Pulmonary artery endothelial cell (primary cell): ENCODE measurements around the gene FCHSD2. TPM values are rescaled to one million over a fixed set of nuclear protein-coding genes. Genes with fewer than 3 reads are reported as not detected.
A peak's percentile ranks its signal among the peaks of the same experiment; 100 is the strongest.
"Not testable (repeated sequence)": the region's sequence is repeated elsewhere in the genome, so short reads cannot be mapped to it uniquely, and the experiment has no call there.

Source experiments
- DNase-seq: peaks from one replicate; pipeline ENCODE4 v3.0.0-alpha.2; 2011; ENCODE audit warnings: low read depth, low spot score
- total RNA-seq: library from RNA; depleted of rRNA; stranded (reverse); fragments of >200 nt; gene quantifications from 2 replicates; pipeline ENCODE4 v1.2.3, GENCODE V29; 2014

Gene FCHSD2
- total RNA-seq, 1 donor from 2014 or later: 14.9 TPM

DNA sequence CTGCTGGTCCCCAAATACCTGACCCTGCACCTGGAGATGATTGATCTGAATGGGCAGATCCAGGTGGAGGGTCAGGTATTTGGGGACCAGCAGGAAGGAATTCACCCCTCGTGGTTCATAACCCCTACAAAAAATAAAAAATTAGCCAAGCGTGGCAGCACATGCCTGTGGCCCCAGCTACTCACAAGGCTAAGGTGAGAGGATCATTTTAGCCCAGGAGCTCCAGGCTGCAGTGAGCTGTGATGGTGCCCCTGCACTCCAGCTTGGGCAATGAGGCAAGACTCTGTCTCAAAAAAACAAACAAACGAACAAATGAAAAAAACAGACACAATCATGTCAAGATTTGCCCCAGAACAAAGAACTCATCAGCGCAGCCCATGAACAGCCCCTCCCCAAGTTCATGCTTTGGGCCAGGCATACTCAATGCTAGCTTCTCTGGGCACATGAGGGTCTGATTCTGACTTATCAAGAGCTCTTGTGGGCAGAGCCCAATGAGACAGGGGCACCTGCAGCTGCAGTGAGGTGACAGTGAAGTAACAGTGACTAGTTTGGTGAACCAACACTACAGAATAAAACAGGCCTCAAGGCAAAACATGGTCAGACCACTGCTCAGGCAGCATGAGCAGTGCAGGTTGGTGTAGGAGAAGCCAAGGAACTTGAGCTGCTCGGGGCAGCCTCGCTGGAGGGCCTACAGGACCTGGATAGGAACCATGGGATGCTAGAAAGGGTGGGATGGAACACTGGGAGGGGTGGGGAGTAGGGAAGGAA, 10.2 kb upstream of the FCHSD2 start:
- no peak for DNase-seq

DNA sequence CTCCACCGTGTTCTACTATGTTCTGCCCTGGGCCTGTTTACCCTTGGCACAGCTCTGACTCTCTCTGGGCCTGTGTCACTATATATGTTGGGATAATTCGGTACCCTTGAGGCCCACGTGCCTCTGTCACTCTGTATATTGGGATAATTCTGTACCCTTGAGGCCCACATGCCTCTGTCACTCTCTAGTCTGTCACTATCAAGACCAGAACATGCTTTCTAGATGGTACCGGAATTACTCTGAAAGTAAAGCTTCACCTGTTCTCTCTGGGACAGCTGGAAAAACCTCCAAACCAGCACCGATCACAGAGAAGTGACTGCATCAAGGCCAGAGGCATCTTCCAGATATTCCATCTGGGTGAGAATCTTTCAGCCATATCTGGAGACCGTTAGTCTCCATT, 9.3 kb upstream of the FCHSD2 start:
- DNase-seq: no peak

DNA sequence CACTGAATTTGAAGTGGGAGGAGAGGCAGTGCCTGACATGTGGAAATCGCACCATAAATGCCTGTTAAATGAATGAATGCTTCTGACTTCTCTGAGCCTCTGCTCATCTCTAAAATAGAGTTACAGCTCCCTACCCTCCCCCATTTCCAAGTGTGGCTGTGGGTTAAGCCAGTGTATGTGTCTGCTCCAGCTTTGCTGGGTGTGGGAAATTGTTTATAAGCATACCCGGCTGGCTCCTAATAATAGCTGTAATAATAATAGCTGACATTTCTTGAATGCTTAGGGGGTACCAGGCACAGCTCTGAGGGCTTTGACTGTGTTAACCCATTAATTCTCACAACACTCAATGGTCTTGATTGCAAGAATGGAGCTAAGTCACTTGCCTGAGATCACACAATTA, 7.0 kb upstream of the FCHSD2 start:
- DNase-seq: no peak

DNA sequence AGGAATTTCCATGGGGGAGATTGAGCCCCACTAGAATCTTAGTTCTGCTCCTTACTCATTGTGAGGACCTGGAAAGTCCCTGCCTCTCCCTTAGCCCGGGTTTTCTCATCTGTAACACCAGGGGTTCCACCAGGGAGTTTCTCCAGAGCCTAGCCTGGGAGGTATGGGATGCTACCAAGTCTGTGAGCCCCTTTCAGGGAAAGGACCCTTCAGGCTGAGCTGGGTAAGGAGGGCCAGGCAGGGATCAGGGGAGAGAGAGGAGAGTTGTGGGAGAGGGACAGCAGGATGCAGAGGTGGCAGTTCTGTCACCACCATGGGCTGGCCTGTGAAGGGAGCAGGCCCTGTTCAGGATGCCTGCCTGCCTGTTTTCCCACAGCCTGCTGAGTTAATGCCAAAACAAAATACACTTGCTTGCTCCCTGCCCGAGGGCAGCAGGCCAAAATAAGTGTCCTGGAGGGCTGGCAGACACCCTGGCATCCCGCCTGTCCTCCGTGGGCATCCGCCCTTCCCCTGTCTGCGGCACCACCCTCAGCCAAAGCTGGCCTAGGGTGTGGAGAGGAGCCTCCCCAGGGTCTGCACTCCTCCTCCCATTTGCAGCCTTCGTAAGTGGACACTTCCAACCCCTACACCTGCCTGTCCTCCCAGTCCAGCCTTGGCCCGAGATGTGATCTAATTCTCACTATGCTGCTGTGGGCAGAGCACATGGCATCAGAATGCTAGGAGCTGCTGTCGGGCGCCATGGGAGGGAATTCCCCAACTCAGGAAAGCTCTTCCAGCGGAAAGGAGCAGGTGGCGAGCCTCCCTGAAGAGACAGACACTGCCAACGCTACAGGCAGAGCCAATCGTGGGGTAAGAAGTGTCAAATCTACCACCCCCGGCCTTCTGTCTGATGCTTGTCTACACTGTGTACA, 5.9 kb upstream of the FCHSD2 start:
- DNase-seq: no peak

DNA sequence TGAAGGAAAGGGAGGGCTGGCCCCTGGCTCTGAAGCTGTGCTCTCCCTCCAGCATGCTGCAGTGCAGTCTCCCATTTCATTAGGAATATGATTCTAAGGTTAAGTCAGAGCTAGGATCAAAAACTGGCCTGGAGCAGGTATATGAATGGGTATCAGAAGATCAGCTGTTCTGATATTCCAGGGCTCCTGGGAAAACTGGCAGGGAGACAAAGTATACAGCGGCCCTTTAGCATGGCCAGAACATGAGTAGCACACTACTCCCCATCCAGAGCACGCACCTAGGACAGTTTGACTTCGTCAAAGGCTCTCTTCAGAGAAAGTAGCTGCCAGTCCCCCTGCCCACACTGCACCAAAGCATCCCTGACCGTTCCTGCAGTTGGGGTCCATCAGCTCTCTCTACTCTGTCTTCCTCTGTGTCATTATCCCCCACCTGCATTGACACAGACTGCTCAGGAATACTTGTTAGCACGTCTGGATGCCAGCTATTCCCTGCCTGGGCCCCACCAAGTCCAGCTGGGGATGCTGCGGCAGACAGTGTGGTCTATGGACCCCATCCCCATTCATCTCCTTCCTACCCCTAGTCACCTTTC, 4.0 kb upstream of the FCHSD2 start:
- no peak for DNase-seq

DNA sequence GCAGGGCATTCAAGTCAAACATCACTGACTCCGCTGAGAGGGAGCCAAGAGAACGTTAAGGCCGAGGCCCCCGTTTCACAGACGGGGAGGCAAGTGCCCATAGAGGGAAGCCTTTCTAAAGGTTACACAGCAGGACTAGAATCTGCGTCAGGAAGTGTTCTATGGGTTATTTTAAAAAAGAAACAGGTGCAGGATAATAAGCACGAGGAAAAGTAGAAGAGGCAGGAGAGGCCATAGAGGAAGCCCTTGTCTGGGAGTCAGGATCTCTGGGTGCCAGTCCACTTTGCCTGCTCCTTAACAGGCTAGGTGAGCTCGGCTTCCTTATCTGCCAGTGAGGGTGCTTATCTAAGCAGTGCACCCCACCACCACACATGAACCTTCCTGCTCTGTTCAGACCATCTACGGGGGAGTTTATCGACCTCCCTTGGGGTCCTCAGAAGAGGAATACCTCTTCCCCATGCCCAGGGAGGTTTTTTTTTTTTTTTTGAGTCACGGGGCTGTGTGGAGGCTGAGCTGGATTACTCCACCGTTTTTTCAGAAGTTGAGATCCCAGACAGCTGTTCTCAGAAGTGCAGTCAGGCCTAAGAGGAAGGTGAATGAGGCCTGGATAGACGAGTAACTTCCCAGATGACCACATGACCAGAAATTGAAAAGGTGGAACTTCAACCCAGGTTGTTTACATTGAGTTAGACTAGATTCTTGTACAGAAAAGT, 1.2 kb upstream of the FCHSD2 start:
- no peak for DNase-seq

DNA sequence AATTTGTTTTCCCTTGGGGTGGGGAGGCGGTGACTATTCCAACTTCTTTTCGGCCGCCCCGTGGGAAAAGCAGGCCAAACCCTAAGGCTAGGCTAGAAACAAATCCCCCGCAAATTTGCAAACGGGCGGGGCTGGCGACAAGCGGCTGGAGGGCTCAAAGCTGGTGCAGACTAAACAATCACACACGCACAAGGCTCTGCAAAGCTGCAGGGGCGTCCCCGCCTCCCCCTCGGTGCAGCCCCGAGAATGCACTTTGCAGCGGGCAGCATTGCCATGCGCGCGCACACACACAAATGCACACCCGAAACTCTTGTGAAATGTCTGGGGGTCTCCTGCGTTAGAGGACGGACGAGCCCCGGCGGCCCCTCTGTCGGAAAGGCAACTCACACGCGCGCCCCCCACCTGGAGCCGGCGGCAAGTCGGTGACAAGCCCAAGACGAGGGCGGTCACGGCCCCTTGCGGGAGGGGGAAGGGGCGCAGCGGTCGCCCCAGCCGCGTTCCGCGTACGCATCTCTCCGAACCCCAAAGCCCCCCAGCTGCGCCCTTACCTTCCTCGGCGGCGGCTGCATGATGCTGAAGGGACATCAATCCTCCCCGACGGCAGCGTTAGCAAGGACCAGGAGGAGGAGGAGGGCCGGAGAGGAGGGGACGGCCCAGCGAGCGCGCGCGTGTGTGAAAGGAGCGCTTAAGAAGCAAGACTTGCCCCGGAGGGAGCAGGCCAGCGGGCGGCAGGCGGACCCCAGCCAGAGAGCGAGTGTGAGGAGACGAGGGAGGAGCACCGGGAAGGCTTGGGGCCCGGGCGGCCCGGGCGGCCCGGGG, 600 bp downstream of the FCHSD2 start:
- DNase-seq: no peak

DNA sequence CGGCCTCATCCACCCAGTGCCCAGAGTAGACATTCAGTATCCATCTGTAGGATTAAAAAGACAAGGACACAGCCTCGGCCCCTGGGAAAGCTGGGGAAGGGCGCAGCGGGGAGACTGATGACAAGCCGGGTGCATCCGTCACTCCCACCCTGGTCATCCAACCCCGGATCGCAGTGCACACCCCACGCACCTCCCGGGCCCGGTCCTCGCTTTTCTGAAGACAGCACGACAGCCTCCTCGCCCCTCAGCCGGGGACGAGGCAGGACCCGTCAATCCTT, 1.1 kb downstream of the FCHSD2 start:
- no peak for DNase-seq

DNA sequence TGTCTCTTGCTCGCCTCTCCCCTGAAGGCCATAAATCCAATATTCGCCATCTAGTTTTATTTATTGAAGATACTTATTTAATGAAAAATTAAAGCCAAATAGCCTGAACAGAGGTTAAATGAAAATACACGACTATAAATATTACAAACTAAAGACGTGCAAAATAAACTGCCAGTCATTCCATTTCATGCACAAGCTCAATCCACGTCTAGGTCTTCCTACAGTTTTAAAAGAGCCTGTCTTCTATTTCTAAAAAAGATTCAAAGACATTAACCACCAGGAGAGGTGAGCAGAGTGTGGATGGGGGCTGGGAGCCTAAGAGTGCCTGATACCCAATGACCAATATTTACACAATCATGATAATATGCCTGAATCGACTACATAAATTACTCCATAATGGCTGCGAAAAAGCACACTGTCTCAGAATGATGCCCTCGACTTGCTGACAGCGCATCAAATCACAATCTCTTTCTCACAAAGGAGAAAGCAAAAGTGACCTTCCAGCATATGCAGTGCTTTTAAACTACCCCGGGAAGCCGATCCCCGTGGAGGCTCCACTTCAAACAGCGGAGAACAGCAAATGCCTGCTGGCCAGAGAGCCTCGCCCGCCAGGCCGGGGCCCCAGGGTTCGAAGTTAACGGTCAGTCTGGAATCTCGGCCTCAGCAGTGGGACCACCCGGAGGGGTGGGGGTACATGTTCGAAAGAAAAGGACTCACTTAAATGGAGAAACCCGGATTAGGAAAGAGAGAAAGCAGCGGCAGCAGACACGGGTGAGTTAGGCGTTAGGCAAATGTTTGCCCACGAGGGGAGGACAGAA, 1.7 kb downstream of the FCHSD2 start:
- DNase-seq: no peak

DNA sequence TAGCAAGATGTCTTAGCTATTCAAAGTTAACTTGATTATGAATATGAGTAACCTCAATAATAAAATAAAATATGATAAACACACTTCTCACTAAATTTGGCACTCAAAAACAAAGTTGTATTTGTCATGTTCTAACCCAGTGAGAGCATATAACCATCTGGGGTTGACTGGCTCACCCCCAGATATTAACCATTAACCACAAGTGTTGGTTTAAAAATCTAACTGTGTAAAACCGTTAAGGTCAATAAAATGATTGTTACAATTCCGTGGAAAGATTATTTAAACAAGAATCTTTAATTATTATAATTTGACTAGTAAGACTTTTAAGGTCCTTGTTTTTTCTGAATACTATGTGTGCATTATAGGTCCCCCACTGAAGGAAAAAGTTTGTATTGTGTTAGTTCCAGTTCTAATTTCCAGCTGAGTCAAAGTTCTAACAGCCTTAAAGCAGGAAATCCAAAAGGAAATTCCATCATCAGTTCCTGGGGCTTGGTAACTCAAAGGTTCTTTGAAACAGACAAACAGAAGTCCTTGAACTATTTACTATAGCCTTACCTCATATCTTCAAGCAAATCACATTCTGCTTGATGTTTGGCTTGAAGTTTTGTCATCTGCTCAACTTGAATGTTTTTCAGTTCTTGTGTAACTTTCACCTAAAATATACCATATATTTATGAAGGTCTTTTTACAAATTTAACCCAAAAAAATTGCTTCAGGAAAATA, 2.5 kb downstream of the FCHSD2 start:
- peak; percentile 72 for DNase-seq

DNA sequence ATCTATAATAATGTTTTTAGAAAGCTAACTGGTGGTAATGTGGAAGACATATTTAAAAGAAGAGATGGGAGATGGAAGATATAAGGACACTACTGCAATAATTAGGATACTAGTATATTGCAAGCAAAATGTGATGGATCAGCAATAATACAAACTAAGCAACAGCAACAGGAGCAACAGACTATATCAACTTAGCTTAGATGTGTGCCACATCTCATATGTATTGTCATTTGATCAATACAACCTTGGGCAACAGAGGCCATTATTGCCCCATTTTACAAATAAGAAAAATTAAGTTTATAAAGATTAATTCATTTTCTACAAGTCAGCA, 4.2 kb downstream of the FCHSD2 start:
- DNase-seq: no peak

DNA sequence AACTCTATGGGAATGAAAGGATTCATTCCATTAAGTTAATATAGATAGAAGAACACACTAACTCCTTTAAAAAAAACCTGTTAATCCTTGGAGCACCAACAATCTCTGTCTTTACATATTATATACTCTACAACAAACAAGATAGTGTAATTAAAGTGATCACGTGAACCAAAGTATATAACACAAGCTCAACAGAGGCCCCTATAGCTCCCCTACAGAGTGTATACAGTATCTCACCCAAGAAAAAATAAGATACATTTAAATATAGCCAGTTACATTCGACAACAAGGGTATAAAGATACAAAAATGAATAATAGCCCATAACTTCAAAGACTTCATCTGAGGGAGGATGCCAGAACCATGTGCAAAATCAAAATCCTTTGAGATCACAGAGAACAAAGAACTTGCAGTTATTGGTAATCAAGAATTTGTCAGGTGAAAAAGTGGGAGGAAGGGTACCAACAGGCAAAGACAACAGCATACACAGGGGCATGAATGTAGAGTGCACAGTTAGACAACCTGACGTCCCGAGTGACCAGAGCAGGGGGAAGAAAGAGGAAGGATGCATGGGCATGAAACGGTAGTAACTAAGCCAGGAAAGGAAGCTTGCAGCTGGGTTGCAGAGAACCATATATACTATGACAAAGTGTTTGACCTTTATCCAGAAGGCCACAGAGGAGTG, 4.7 kb downstream of the FCHSD2 start:
- DNase-seq: no peak

DNA sequence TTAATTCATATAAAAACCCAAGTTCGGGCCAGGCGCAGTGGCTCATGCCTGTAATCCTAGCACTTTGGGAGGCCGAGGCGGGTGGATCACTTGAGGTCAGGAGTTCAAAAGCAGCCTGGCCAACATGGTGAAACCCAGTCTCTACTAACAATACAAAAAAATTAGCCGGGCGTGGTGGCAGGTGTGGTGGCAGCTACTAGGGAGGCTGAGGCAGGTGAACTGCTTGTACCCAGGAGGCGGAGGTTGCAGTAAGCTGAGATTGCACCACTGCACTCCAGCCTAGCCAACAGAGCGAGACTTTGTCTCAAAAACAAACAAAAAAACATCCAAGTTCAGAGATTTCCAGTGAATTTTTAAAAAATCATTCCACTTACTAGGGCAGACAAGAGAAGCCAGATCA, 5.4 kb downstream of the FCHSD2 start:
- DNase-seq: not testable (repeated sequence)

DNA sequence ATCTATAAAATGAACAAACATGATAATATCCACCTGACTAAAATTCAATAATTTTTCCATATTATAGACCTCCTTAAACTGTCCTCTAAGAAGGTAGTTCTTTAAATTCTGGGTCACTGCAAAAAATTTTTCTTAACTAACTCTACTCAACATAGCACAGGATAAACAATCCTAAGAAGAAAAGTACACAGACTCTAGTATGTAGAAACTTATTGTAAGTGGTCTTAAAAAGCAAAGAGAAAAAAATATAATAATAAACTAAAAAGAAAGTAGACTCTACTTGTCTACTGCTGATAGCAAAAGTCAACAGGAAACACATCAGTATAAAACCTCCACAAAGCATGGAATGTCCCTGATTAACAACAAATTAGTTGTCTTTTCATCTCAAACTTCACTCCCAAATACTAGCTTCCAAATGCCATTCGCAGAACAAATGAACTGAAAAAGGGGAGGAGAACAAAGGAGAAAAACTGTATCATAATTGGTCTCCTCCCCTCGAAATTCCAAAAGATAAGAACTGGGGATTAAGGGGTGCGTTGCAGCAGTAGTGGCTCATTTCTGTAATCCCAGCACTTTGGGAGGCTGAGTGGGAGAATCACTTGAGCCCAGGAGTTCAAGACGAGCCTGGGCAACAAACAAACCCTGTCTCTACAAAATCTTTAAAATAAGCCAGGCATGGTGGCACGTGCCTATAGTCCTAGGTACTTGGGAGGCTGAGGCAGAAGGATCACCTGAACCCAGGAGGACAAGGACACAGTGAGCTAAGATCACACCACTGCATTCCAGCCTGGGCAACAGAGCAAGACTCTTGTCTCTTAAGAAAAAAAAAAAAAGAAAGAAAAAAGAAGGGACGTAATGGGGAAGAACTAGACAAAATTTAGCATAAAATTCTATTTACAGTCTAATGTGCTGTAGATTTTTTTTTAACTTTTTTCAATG, 6.5 kb downstream of the FCHSD2 start:
- DNase-seq: no peak

DNA sequence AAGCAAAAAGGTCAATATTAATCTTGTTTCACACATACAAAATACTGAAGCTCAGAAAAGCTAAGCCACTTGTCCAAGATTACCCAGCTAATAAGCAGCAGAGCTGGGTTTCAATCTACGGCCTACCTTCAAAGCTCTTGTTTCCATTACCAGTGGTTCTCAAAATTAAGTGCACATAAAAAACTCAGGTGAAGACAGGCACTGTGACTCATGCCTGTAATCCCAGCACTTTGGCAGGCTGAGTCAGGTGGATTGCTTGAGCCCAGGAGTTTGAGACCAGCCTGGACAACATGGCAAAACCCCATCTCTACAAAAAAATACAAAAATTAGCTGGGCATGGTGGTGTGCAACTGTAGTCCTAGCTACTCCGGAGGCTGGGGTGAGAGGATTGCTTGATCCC, 9.8 kb downstream of the FCHSD2 start:
- DNase-seq: not testable (repeated sequence)

DNA sequence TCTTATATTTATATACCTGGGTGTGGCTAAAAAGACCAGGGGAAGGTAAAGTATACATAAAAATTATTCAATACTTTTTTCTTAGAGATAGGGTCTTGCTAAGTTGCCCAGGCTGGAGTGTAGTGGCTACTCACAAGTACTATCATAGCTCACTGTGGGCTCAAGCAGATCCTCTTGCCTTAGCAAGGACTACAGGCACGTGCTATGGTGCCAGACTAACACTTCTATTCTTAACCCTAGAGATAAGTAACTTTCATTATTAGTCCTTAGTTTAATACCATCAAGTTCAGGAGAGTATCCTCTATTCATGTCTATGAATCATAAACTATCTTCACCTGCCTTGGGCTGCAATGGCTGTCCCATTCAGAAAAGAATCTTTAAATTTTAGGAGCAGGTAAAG, 11.9 kb downstream of the FCHSD2 start:
- DNase-seq: no peak

DNA sequence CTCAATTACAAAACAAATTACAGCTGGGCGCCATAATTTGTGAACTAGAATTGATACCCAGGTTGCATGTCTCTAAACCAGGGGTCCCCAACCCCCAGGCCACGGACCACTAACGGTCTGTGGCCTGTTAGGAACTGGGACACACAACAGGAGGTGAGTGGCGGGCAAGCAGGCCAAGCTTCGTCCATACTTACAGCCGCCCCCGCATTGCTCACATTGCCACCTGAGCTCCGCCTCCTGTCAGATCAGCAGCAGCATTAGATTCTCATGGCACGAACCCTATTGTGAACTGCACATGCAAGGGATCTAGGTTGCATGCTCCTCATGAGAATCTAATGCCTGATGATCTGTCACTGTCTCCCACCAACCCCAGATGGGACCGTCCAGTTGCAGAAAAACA, 12.9 kb downstream of the FCHSD2 start:
- DNase-seq: no peak
